IMR-90 (cell line): ENCODE measurements around the gene CSRNP3.

Experiments
- POLR2A ChIP-seq: IDR thresholded peaks from 2 replicates; pipeline ENCODE4 v1.6.1; 2012; ENCODE audit warnings: mild to moderate bottlenecking, low read depth, low read length
- RAD21 ChIP-seq: IDR thresholded peaks from 2 replicates; pipeline ENCODE4 v1.6.1; 2012; ENCODE audit warnings: low read length, improper control_type of control experiment
- RFX5 ChIP-seq: IDR thresholded peaks from 2 replicates; pipeline ENCODE4 v1.8.0; 2012; ENCODE audit warnings: low read depth, mild to moderate bottlenecking, low read length, moderate library complexity
- SMC3 ChIP-seq: fragments of 150-350 bp; IDR thresholded peaks from 2 replicates; pipeline ENCODE4 v1.6.1; 2016; ENCODE audit warnings: low read depth, mild to moderate bottlenecking, antibody characterized with exemption, low read length, moderate library complexity
- TF ChIP-seq, protein P1 (sequence below): conservative IDR thresholded peaks from 2 replicates; pipeline ENCODE4 v1.5.1; 2012; ENCODE audit warnings: mild to moderate bottlenecking, low read depth, low read length, improper control_type of control experiment

DNA sequence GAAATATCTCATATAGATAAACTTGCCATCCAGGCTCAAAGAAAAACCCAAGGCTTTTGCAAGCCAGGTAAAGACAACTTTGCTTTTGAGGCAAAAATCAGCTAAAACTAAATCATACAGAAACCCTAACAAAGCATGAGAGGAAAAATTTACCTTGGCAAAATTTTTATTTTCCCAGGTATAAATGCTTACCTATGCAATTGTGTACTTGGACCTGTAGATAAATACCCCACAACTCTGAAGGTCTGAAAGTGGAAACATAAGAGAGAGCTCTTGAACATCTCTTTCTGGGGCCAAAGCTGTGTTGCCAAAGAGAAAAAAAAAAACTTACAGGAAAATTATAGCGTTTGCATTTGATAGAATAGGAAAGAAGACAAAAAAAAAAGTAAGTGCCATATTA lies 14.6 kb upstream of the CSRNP3 start:
- TF ChIP-seq, protein P1, sequence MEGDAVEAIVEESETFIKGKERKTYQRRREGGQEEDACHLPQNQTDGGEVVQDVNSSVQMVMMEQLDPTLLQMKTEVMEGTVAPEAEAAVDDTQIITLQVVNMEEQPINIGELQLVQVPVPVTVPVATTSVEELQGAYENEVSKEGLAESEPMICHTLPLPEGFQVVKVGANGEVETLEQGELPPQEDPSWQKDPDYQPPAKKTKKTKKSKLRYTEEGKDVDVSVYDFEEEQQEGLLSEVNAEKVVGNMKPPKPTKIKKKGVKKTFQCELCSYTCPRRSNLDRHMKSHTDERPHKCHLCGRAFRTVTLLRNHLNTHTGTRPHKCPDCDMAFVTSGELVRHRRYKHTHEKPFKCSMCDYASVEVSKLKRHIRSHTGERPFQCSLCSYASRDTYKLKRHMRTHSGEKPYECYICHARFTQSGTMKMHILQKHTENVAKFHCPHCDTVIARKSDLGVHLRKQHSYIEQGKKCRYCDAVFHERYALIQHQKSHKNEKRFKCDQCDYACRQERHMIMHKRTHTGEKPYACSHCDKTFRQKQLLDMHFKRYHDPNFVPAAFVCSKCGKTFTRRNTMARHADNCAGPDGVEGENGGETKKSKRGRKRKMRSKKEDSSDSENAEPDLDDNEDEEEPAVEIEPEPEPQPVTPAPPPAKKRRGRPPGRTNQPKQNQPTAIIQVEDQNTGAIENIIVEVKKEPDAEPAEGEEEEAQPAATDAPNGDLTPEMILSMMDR, result no peak
- TF ChIP-seq POLR2A, result no peak
- TF ChIP-seq RAD21, result no peak
- TF ChIP-seq RFX5, result no peak
- no peak for TF ChIP-seq SMC3
